SU-DHL-6 (cell line): ENCODE results near the gene CLEC4F.

Experiments
- CTCF ChIP-seq: fragments of 200-600 bp; sonication (generic); IDR thresholded peaks from one replicate; pipeline ENCODE4 v1.5.1; 2017; ENCODE audit warnings: antibody characterized with exemption, mild to moderate bottlenecking, low read length, moderate library complexity; ENCODE audit not compliant: insufficient read depth, poor library complexity, severe bottlenecking
- EZH2phosphoT487 ChIP-seq: fragments of 200-600 bp; sonication (generic), shearing (Covaris generic); conservative IDR thresholded peaks from 2 replicates; pipeline ENCODE4 v1.6.1; 2018; ENCODE audit warnings: mild to moderate bottlenecking, antibody characterized with exemption, low read length, moderate library complexity, mixed read lengths

GRCh38 chr2:70795164-70795995, 25.0 kb downstream of the CLEC4F start:
- TF ChIP-seq CTCF (no peak), EZH2phosphoT487 (no peak)
